ENCODE results near the gene HORMAD1.
"Not testable (repeated sequence)": the region's sequence is repeated elsewhere in the genome, so short reads cannot be mapped to it uniquely, and the experiment has no call there.

The HORMAD1 gene

DNA sequence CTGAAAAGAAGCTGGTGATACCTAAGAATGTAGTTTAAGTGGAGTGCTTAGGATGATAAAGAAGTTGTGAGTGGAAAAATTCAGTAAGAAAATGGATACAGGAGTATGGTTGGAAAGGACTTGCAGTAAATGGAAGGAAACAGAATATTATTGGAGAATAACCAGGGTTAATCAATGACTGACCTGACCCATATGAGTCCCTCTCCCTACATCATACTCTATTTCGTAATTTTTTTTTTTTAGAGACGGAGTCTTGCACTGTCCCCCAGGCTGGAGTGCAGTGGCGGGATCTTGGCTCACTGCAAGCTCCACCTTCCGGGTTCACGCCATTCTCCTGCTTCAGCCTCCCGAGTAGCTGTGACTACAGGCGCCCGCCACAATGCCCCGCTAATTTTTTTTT, 57.9 kb downstream of the HORMAD1 start:
- peaks cover 38% of the 10 kb centered on the region for H3K36me3 ChIP-seq (ENCODE audit: control insufficient read depth, insufficient read depth, low read length)
- no peak overlapping the region for H3K4me3 ChIP-seq (ENCODE audit: low read depth, low read length)
- H3K27ac ChIP-seq (ENCODE audit: low read depth, low read length): no peak overlapping the region
- no peaks in the 10 kb centered on the region for H3K27me3 ChIP-seq (ENCODE audit: control insufficient read depth, insufficient read depth, low read length)
- no peak overlapping the region for H3K9ac ChIP-seq (ENCODE audit: low read depth, low read length)
- no peaks in the 10 kb centered on the region for H3K9me3 ChIP-seq (ENCODE audit: control insufficient read depth, insufficient read depth, low read length)
- no peaks in the 10 kb centered on the region for H3K4me1 ChIP-seq (ENCODE audit: control insufficient read depth, insufficient read depth, low read length)

DNA sequence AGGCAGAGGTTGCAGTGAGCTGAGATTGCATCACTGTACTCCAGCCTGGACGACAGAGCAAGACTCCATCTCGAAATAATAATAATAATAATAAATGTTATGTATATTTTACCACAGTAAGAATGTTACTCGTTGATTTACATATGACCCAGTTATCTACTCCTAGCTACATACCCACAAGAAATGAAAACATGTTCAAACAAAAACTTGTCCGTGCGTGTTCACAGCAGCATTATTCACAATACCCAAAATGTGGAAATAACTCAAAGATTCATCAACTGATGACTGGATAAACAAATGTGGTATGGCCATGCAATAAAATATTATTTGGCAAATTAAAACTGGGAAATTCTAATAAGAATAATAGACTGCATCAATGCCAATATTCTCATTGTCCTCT, 59.5 kb downstream of the HORMAD1 start:
- Histone ChIP-seq H3K4me3 (ENCODE audit: low read depth, low read length) (no peak overlapping the region), H3K9me3 (ENCODE audit: control insufficient read depth, insufficient read depth, low read length) (no peaks in the 10 kb centered on the region), H3K4me1 (ENCODE audit: control insufficient read depth, insufficient read depth, low read length) (no peaks in the 10 kb centered on the region), H3K36me3 (ENCODE audit: control insufficient read depth, insufficient read depth, low read length) (peaks cover 38% of the 10 kb centered on the region), H3K9ac (ENCODE audit: low read depth, low read length) (no peak overlapping the region), H3K27me3 (ENCODE audit: control insufficient read depth, insufficient read depth, low read length) (no peaks in the 10 kb centered on the region), H3K27ac (ENCODE audit: low read depth, low read length) (no peak overlapping the region)

DNA sequence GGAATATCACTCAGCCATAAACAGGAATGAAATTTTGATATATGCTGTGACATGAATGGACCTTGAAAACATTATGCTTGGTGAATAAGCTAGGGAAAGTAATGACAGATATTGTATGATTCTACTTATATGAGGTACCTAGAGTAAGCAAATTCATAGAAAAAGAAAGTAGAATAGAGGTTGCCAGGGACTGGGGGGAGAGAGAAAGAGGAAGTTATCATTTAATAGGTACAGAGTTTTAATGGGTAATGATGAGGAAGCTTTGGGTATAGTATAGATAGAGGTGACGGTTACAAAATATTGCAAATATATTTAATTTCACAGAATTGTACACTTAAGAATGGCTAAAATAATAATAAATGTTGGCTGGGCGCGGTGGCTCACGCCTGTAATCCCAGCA, 60.1 kb downstream of the HORMAD1 start:
- Histone ChIP-seq H3K36me3 (ENCODE audit: control insufficient read depth, insufficient read depth, low read length) (peaks cover 38% of the 10 kb centered on the region), H3K9me3 (ENCODE audit: control insufficient read depth, insufficient read depth, low read length) (no peaks in the 10 kb centered on the region), H3K27ac (ENCODE audit: low read depth, low read length) (no peak overlapping the region)

DNA sequence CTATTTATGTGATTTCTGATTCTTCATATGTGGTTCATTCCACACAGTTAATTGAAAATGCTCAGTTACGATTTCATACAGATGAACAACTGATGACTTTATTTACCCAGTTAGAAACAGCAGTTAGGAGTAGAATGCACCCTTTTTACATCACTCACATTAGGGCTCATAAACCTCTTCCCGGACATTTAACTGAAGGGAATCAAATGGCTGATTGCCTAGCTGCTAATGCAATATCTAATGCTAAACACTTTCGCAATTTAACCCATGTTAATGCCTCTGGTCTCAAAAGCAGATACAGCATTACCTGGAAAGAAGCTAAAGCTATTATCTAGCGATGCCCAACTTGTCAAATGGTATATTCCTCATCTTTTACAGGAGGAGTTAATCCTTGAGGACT, 63.6 kb downstream of the HORMAD1 start:
- H3K9ac ChIP-seq (ENCODE audit: low read depth, low read length); H3K4me3 ChIP-seq (ENCODE audit: low read depth, low read length); H3K4me1 ChIP-seq (ENCODE audit: control insufficient read depth, insufficient read depth, low read length); H3K27ac ChIP-seq (ENCODE audit: low read depth, low read length); H3K27me3 ChIP-seq (ENCODE audit: control insufficient read depth, insufficient read depth, low read length); H3K9me3 ChIP-seq (ENCODE audit: control insufficient read depth, insufficient read depth, low read length): not testable (repeated sequence)
- H3K36me3 ChIP-seq (ENCODE audit: control insufficient read depth, insufficient read depth, low read length): peaks cover 35% of the 10 kb centered on the region

More for the DNA sequence above, 60.1 kb downstream of the HORMAD1 start:
- H3K4me3 ChIP-seq (ENCODE audit: low read depth, low read length): no peak overlapping the region
- H3K9ac ChIP-seq (ENCODE audit: low read depth, low read length): no peak overlapping the region
- H3K4me1 ChIP-seq (ENCODE audit: control insufficient read depth, insufficient read depth, low read length): no peaks in the 10 kb centered on the region
- no peaks in the 10 kb centered on the region for H3K27me3 ChIP-seq (ENCODE audit: control insufficient read depth, insufficient read depth, low read length)

DNA sequence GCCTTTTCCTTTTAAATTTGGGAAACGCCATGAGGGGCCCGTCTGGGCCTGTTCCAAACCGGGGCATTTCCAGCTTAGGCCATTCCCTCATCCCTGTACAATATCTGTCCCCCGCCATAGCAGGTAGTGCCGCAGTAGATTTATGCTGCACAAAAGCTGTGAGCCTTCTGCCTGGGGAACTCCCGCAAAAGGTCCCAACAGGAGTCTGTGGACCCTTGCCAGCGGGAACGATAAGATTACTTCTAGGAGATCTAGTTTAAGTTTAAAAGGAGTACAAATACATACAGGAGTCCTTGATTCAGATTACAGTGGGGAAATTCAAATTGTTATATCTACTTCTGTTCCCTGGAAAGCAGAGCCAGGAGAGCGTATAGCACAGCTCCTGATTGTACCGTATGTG, 66.1 kb downstream of the HORMAD1 start:
- H3K27ac ChIP-seq (ENCODE audit: low read depth, low read length); H3K4me3 ChIP-seq (ENCODE audit: low read depth, low read length); H3K27me3 ChIP-seq (ENCODE audit: control insufficient read depth, insufficient read depth, low read length): not testable (repeated sequence)

DNA sequence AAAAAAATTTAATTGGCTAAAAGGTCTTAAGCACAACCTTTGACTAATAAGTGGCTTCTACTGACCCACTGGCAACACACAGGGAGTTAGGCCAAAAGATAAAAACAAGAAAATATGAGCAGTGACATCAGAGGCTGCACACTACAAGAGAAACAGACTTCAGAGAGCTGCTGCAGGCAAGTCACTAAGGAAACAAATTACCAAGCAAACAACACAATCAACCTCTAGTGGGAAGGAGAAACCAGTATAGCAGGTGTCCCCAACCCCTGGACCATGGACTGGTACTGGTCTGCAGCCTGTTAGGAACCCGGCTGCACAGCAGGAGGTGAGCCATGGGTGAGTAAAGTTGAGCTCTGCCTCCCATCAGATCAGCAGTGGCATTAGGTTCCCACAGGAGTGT, 70.5 kb downstream of the HORMAD1 start:
- Histone ChIP-seq H3K27ac (ENCODE audit: low read depth, low read length) (no peak overlapping the region), H3K4me3 (ENCODE audit: low read depth, low read length) (no peak overlapping the region), H3K36me3 (ENCODE audit: control insufficient read depth, insufficient read depth, low read length) (peaks cover 53% of the 10 kb centered on the region), H3K9me3 (ENCODE audit: control insufficient read depth, insufficient read depth, low read length) (no peaks in the 10 kb centered on the region), H3K27me3 (ENCODE audit: control insufficient read depth, insufficient read depth, low read length) (no peaks in the 10 kb centered on the region), H3K4me1 (ENCODE audit: control insufficient read depth, insufficient read depth, low read length) (no peaks in the 10 kb centered on the region; the same call in 1 of the 2 replicates), H3K9ac (ENCODE audit: low read depth, low read length) (no peak overlapping the region)

More for the DNA sequence above, 66.1 kb downstream of the HORMAD1 start:
- not testable (repeated sequence) for H3K9ac ChIP-seq (ENCODE audit: low read depth, low read length); H3K9me3 ChIP-seq (ENCODE audit: control insufficient read depth, insufficient read depth, low read length); H3K4me1 ChIP-seq (ENCODE audit: control insufficient read depth, insufficient read depth, low read length)
- H3K36me3 ChIP-seq (ENCODE audit: control insufficient read depth, insufficient read depth, low read length): peaks cover 24% of the 10 kb centered on the region

DNA sequence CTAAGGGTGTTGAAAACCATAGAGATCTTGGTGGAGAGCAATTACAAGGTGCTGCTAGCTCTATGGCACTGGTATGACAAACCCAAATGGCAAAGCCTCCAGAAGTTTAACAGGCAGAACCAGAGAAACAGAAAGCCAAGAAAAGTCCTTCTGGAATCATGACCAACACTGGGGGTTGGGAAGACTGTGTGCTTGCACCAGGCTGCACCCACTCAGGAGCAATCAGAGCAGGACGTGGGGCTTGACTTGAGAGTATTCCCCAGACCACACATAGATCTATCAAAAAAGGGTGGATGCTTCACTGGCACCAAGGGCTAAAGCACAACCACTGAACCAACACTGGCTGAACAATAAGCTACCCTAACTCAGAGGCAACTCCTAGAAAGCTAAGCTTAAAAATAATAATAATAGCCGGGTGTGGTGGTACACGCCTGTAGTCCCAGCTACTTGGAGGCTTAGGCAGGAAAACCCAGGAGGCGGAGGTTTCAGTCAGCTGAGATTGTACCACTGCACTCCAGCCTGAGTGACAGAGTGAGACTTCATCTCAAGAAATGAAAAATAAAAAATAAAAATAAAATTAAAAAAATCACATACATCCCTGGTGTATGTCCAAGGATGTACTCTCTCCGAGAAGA, 71.1 kb downstream of the HORMAD1 start:
- Histone ChIP-seq H3K27me3 (ENCODE audit: control insufficient read depth, insufficient read depth, low read length) (no peaks in the 10 kb centered on the region), H3K36me3 (ENCODE audit: control insufficient read depth, insufficient read depth, low read length) (peaks cover 55% of the 10 kb centered on the region), H3K9me3 (ENCODE audit: control insufficient read depth, insufficient read depth, low read length) (no peaks in the 10 kb centered on the region), H3K27ac (ENCODE audit: low read depth, low read length) (no peak overlapping the region), H3K4me3 (ENCODE audit: low read depth, low read length) (no peak overlapping the region), H3K4me1 (ENCODE audit: control insufficient read depth, insufficient read depth, low read length) (no peaks in the 10 kb centered on the region; the same call in 1 of the 2 replicates), H3K9ac (ENCODE audit: low read depth, low read length) (no peak overlapping the region)

Data from HUES48 (cell line).